ENCODE measurements around the gene DPH1.
"Not testable (repeated sequence)": the region's sequence is repeated elsewhere in the genome, so short reads cannot be mapped to it uniquely, and the experiment has no call there.

The DPH1 gene

DNA sequence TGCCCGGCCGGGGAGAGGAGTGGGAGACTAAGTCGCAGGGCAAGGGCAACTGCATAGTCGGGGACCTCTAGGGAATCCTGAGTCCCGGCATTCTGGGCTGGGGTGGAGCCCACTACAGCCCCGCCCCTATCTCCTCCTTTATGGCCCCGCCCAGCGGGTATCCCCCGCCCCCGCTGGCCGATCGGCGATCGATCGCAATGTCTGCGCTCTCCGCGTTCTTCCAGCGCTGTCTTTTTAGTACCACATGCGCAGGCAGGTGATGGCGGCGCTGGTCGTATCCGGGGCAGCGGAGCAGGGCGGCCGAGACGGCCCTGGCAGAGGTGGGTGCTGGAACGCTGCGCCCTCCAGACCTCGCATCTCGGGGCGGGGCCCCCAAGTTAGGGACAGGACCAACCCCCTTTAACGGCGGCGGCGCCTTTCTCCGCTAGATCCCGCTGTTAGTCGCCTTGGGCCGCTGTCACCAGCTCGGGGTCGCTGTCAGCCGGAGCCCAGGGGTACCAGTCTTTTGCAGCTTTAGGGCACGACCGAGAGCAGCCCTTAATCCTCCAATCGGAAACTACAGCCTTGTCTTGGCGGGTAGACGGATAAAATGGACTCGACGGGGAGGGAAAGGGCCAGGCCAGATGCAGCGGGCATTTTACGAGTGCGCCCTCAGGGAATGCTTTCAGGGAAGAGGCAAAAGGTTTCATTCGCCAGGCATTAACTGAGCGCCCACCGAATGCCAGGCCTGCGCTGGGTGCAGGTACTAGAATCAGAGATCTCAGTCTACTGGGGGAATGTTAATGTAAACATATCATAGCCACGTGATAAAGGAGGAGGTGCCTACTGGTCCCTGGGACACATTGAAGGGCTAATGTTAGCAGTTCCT, at the start of gene DPH1:
TSS of gene DPH1 (plus strand) at position 243 of the 868 bp plus-strand sequence. CDS start at position 260, 17 bp downstream.
- peak within 1 kb of the TSS; percentile 71 for H3K9ac ChIP-seq (ENCODE audit: low read length)
- peaks cover 47% of the 10 kb centered on the region for H3K27me3 ChIP-seq (ENCODE audit: control insufficient read depth, insufficient read depth, low read length)
- H3K27ac ChIP-seq (ENCODE audit: low read length) = no peak within 1 kb of the TSS
- H3K4me1 ChIP-seq (ENCODE audit: control insufficient read depth, low read depth, low read length) = peaks cover 11% of the 10 kb centered on the region
- H3K36me3 ChIP-seq (ENCODE audit: control insufficient read depth, low read depth, low read length) = no peaks in the 10 kb centered on the region
- H3K9me3 ChIP-seq (ENCODE audit: control insufficient read depth, low read depth, low read length) = no peaks in the 10 kb centered on the region
- peak within 1 kb of the TSS; percentile 100 for H3K4me3 ChIP-seq (ENCODE audit: low read length)

DNA sequence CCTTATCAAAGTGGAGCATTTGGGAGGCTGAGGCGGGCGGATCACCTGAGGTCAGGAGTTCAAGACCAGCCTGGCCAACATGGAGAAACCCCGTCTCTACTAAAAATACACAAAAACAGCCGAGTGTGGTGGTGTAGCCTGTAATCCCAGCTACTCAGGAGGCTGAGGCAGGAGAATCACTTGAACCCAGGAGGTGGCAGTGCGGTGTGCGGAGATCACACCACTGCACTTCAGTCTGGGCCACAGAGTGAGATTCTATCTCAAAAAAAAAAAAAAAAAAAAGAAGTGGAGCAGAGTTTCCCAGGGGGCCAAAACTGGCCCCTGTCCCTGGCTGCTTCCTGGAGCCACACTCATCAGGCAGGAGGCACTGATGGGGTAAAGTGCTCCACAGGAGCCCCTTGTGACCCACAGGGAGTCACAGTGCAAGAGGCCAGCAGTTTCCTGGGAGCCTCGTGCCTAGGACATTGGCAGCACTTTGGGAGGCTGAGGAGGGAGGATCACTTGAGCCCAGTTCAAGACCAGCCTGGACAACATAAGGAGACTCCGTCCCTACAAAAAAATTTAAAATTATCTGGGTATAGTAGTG, 49.2 kb upstream of the DPH1 start:
- no peak overlapping the region for H3K9ac ChIP-seq (ENCODE audit: low read length)
- peaks cover 28% of the 10 kb centered on the region for H3K27me3 ChIP-seq (ENCODE audit: control insufficient read depth, insufficient read depth, low read length)
- no peak overlapping the region for H3K4me3 ChIP-seq (ENCODE audit: low read length)
- H3K9me3 ChIP-seq (ENCODE audit: control insufficient read depth, low read depth, low read length) = no peaks in the 10 kb centered on the region
- no peak overlapping the region for H3K27ac ChIP-seq (ENCODE audit: low read length)
- H3K36me3 ChIP-seq (ENCODE audit: control insufficient read depth, low read depth, low read length) = no peaks in the 10 kb centered on the region
- H3K4me1 ChIP-seq (ENCODE audit: control insufficient read depth, low read depth, low read length) = peaks cover 8% of the 10 kb centered on the region

- H3K9ac ChIP-seq (ENCODE audit: low read length); H3K36me3 ChIP-seq (ENCODE audit: control insufficient read depth, low read depth, low read length); H3K9me3 ChIP-seq (ENCODE audit: control insufficient read depth, low read depth, low read length); H3K4me3 ChIP-seq (ENCODE audit: low read length); H3K27ac ChIP-seq (ENCODE audit: low read length): not testable (repeated sequence)
- peaks cover 12% of the 10 kb centered on the region for H3K27me3 ChIP-seq (ENCODE audit: control insufficient read depth, insufficient read depth, low read length)
- H3K4me1 ChIP-seq (ENCODE audit: control insufficient read depth, low read depth, low read length) = peaks cover 12% of the 10 kb centered on the region
Observed at GRCh38 chr17:1982793-1983366, 47.1 kb upstream of the DPH1 start.

GRCh38 chr17:1985093-1985492, 44.9 kb upstream of the DPH1 start:
- Histone ChIP-seq H3K36me3 (ENCODE audit: control insufficient read depth, low read depth, low read length) (no peaks in the 10 kb centered on the region), H3K9ac (ENCODE audit: low read length) (no peak overlapping the region), H3K4me3 (ENCODE audit: low read length) (no peak overlapping the region), H3K27ac (ENCODE audit: low read length) (no peak overlapping the region), H3K4me1 (ENCODE audit: control insufficient read depth, low read depth, low read length) (peaks cover 12% of the 10 kb centered on the region), H3K9me3 (ENCODE audit: control insufficient read depth, low read depth, low read length) (no peaks in the 10 kb centered on the region), H3K27me3 (ENCODE audit: control insufficient read depth, insufficient read depth, low read length) (no peaks in the 10 kb centered on the region)

DNA sequence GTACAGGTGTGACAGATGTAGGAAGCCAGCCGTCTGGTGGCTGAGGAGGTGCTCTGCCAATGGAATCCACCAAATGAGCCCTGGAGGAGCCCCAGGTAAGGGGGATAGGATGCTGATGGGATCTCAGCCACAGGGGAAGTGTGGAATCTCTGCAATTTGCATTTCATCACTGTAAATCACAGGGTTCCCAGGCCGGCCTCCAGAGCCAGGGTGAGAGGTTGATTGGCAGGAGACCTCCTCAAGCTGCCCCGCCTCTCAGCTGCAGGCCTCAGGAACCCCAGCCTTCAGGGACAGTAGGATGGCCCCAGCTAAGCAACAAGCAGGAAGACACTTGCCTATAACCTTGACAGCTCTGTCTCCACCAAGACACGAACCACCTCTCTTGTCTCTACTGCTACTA, 44.3 kb upstream of the DPH1 start:
- no peaks in the 10 kb centered on the region for H3K36me3 ChIP-seq (ENCODE audit: control insufficient read depth, low read depth, low read length)
- H3K27ac ChIP-seq (ENCODE audit: low read length) = no peak overlapping the region
- H3K9ac ChIP-seq (ENCODE audit: low read length) = no peak overlapping the region
- no peak overlapping the region for H3K4me3 ChIP-seq (ENCODE audit: low read length)
- H3K27me3 ChIP-seq (ENCODE audit: control insufficient read depth, insufficient read depth, low read length) = no peaks in the 10 kb centered on the region
- H3K4me1 ChIP-seq (ENCODE audit: control insufficient read depth, low read depth, low read length) = peaks cover 12% of the 10 kb centered on the region
- H3K9me3 ChIP-seq (ENCODE audit: control insufficient read depth, low read depth, low read length) = no peaks in the 10 kb centered on the region

GRCh38 chr17:1986783-1987451, 43.0 kb upstream of the DPH1 start:
- no peaks in the 10 kb centered on the region for H3K9me3 ChIP-seq (ENCODE audit: control insufficient read depth, low read depth, low read length)
- H3K4me3 ChIP-seq (ENCODE audit: low read length) = no peak overlapping the region
- H3K9ac ChIP-seq (ENCODE audit: low read length) = no peak overlapping the region

DNA sequence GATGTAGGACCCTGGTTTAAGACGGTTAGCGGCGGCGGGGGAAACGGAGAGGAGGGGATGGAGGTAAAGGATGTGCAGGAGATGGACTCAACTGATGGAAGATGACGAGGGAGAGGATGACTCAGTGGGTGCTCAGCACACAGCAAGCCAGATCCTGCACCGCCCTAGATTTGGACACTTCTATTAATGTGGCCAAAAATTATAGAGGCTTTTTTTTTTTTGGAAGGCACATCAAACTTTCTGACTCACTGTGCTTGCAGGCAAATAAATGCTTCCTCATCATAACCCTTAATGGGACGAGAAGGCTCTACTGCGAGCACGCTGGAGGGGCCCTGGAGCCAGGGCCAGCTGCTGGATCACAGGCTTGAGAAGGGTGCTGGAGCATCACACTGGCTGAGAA, 40.8 kb upstream of the DPH1 start:
- Histone ChIP-seq H3K27me3 (ENCODE audit: control insufficient read depth, insufficient read depth, low read length) (peaks cover 5% of the 10 kb centered on the region), H3K9me3 (ENCODE audit: control insufficient read depth, low read depth, low read length) (no peaks in the 10 kb centered on the region), H3K4me1 (ENCODE audit: control insufficient read depth, low read depth, low read length) (peaks cover 9% of the 10 kb centered on the region), H3K27ac (ENCODE audit: low read length) (no peak overlapping the region), H3K4me3 (ENCODE audit: low read length) (no peak overlapping the region), H3K9ac (ENCODE audit: low read length) (no peak overlapping the region), H3K36me3 (ENCODE audit: control insufficient read depth, low read depth, low read length) (no peaks in the 10 kb centered on the region)

More at GRCh38 chr17:1986783-1987451, 43.0 kb upstream of the DPH1 start:
- H3K27me3 ChIP-seq (ENCODE audit: control insufficient read depth, insufficient read depth, low read length) = peaks cover 5% of the 10 kb centered on the region
- no peak overlapping the region for H3K27ac ChIP-seq (ENCODE audit: low read length)
- H3K4me1 ChIP-seq (ENCODE audit: control insufficient read depth, low read depth, low read length) = peaks cover 12% of the 10 kb centered on the region
- H3K36me3 ChIP-seq (ENCODE audit: control insufficient read depth, low read depth, low read length) = no peaks in the 10 kb centered on the region

DNA sequence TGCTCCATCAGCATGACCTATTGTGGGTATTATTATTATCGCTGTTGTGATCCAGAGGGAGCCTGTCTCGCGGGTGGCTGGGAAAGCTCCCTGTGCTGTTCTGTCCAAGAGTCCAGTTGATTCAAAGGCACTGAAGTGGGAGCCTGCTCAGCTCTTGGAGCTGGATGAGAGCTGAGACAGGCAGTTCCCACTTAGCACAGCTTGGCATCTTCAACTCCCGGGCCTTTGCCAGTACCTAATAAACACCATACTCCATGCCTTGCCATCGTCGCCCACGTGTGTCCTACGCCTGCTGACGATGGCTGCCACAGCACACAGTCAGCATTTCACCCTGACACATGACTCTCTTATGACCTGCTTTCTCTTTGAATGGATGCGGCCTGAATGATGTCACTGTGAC, 37.4 kb upstream of the DPH1 start:
- Histone ChIP-seq H3K36me3 (ENCODE audit: control insufficient read depth, low read depth, low read length) (no peaks in the 10 kb centered on the region), H3K4me1 (ENCODE audit: control insufficient read depth, low read depth, low read length) (peaks cover 3% of the 10 kb centered on the region), H3K27ac (ENCODE audit: low read length) (no peak overlapping the region), H3K9ac (ENCODE audit: low read length) (no peak overlapping the region), H3K27me3 (ENCODE audit: control insufficient read depth, insufficient read depth, low read length) (peaks cover 25% of the 10 kb centered on the region), H3K4me3 (ENCODE audit: low read length) (no peak overlapping the region), H3K9me3 (ENCODE audit: control insufficient read depth, low read depth, low read length) (no peaks in the 10 kb centered on the region)

DNA sequence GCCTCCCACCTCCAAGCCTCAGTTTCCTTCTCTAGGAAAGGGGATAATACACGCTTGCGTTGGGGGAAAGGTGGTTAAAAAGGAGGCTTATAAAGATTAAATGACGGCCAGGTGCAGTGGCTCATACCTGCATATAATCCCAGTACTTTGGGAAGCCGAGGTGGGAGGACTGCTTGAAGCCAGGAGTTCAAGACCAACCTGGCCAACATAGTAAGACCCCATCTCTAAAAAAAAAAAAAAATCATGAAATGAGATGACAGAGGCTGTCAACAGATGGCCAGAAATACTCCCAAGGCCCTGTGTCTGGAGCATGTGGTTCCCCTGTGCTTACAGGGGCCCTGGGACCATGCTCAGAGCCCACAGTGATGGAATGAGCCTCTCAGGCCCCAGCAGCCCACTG, 35.2 kb upstream of the DPH1 start:
- no peak overlapping the region for H3K27ac ChIP-seq (ENCODE audit: low read length)
- peaks cover 44% of the 10 kb centered on the region for H3K27me3 ChIP-seq (ENCODE audit: control insufficient read depth, insufficient read depth, low read length)
- H3K9me3 ChIP-seq (ENCODE audit: control insufficient read depth, low read depth, low read length) = no peaks in the 10 kb centered on the region
- no peak overlapping the region for H3K4me3 ChIP-seq (ENCODE audit: low read length)
- no peak overlapping the region for H3K9ac ChIP-seq (ENCODE audit: low read length)
- peaks cover 3% of the 10 kb centered on the region for H3K4me1 ChIP-seq (ENCODE audit: control insufficient read depth, low read depth, low read length)
- H3K36me3 ChIP-seq (ENCODE audit: control insufficient read depth, low read depth, low read length) = no peaks in the 10 kb centered on the region

- H3K9ac ChIP-seq (ENCODE audit: low read length) = no peak overlapping the region
- H3K27ac ChIP-seq (ENCODE audit: low read length) = no peak overlapping the region
- H3K9me3 ChIP-seq (ENCODE audit: control insufficient read depth, low read depth, low read length) = no peaks in the 10 kb centered on the region
- peaks cover 3% of the 10 kb centered on the region for H3K4me1 ChIP-seq (ENCODE audit: control insufficient read depth, low read depth, low read length)
- H3K4me3 ChIP-seq (ENCODE audit: low read length) = no peak overlapping the region
- peaks cover 44% of the 10 kb centered on the region for H3K27me3 ChIP-seq (ENCODE audit: control insufficient read depth, insufficient read depth, low read length)
- H3K36me3 ChIP-seq (ENCODE audit: control insufficient read depth, low read depth, low read length) = no peaks in the 10 kb centered on the region
Observed at GRCh38 chr17:1995321-1995892, 34.5 kb upstream of the DPH1 start.
